IPS-18a (cell line): ENCODE data around the gene CDC42SE2.

ENCODE experiments used
- H3K27ac ChIP-seq: one replicate; pipeline ENCODE4 v1.5.1; 2013; ENCODE audit warnings: low read length
- H3K27me3 ChIP-seq: one replicate; pipeline ENCODE4 v1.6.1; 2013; ENCODE audit warnings: mild to moderate bottlenecking, low read length; ENCODE audit not compliant: control insufficient read depth, insufficient read depth
- H3K36me3 ChIP-seq: one replicate; pipeline ENCODE4 v1.6.1; 2013; ENCODE audit warnings: low read depth, low read length; ENCODE audit not compliant: control insufficient read depth
- H3K4me1 ChIP-seq: one replicate; pipeline ENCODE4 v1.6.1; 2013; ENCODE audit warnings: low read depth, low read length; ENCODE audit not compliant: control insufficient read depth
- H3K4me3 ChIP-seq: one replicate; pipeline ENCODE4 v1.5.1; 2013; ENCODE audit warnings: low read length
- H3K9ac ChIP-seq: one replicate; pipeline ENCODE4 v1.6.1; 2013; ENCODE audit warnings: mild to moderate bottlenecking, low read length, moderate library complexity
- H3K9me3 ChIP-seq: one replicate; pipeline ENCODE4 v1.6.1; 2013; ENCODE audit warnings: low read depth, low read length; ENCODE audit not compliant: control insufficient read depth

Gene CDC42SE2

GRCh38 chr5:131431794-131432193, 167.9 kb downstream of the CDC42SE2 start:
- Histone ChIP-seq H3K9me3 (no peaks in the 10 kb centered on the region), H3K27ac (no peak overlapping the region), H3K4me3 (no peak overlapping the region), H3K36me3 (peaks cover 42% of the 10 kb centered on the region), H3K9ac (no peak overlapping the region), H3K4me1 (no peaks in the 10 kb centered on the region), H3K27me3 (no peaks in the 10 kb centered on the region)

GRCh38 chr5:131433109-131433508, 169.3 kb downstream of the CDC42SE2 start:
- Histone ChIP-seq H3K36me3 (peaks cover 40% of the 10 kb centered on the region), H3K9ac (no peak overlapping the region), H3K4me1 (no peaks in the 10 kb centered on the region), H3K9me3 (no peaks in the 10 kb centered on the region), H3K27ac (no peak overlapping the region), H3K4me3 (no peak overlapping the region), H3K27me3 (no peaks in the 10 kb centered on the region)

DNA sequence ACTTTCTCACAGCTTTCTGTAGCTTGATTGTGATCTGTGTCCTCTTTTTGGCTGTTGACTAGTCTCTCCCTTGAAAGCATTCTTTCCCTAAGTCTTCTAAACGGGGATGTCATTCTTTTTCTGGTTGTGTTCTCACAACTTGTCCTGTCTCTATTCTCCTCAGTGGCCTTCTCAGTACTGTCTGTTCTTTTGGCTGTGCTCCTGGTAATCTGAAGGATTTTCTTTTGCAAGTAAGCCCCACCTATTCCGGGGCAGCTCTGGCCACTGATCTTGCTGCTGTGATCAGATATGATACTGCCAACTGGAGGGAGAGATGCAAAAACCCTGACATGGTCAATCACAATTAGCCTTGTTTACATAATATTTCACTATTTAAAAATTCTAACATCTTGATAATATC, 172.2 kb downstream of the CDC42SE2 start:
- Histone ChIP-seq H3K9me3 (no peaks in the 10 kb centered on the region), H3K4me1 (no peaks in the 10 kb centered on the region), H3K36me3 (peaks cover 42% of the 10 kb centered on the region), H3K9ac (no peak overlapping the region), H3K27ac (no peak overlapping the region), H3K4me3 (no peak overlapping the region), H3K27me3 (no peaks in the 10 kb centered on the region)

DNA sequence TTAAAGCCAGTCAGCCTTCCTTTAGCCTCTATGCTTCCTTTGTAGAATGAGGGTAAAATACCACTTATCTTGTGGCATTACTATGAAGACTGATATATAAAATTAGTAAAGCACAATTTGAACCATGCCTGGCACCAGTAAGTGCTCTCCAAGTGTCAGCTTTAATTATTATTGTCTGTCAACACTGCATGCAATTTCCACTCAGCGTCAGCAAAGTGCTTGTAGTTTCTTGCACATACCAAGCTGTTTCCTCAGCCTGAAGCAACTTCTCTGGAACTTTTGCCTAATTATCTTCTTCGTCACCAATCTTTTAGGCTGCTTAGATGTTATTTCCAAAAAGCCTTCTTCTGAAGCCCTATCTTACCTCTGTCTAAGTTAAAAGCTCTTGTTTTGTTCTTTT, 177.3 kb downstream of the CDC42SE2 start:
- Histone ChIP-seq H3K4me1 (no peaks in the 10 kb centered on the region), H3K27me3 (no peaks in the 10 kb centered on the region), H3K4me3 (no peak overlapping the region), H3K9me3 (no peaks in the 10 kb centered on the region), H3K27ac (no peak overlapping the region), H3K9ac (no peak overlapping the region), H3K36me3 (peaks cover 46% of the 10 kb centered on the region)
